HG02943 (cell line): ENCODE results near the gene PNMA6A.
"Not testable (repeated sequence)": the region's sequence is repeated elsewhere in the genome, so short reads cannot be mapped to it uniquely, and the experiment has no call there.

Experiments used
- ATAC-seq: cut with Tn5 transposase; IDR thresholded peaks from one replicate; pipeline ENCODE4 v1.9.1; 2021; ENCODE audit warnings: mild to moderate bottlenecking, low read depth, moderate library complexity; ENCODE audit not compliant: unreplicated experiment

Gene PNMA6A

DNA sequence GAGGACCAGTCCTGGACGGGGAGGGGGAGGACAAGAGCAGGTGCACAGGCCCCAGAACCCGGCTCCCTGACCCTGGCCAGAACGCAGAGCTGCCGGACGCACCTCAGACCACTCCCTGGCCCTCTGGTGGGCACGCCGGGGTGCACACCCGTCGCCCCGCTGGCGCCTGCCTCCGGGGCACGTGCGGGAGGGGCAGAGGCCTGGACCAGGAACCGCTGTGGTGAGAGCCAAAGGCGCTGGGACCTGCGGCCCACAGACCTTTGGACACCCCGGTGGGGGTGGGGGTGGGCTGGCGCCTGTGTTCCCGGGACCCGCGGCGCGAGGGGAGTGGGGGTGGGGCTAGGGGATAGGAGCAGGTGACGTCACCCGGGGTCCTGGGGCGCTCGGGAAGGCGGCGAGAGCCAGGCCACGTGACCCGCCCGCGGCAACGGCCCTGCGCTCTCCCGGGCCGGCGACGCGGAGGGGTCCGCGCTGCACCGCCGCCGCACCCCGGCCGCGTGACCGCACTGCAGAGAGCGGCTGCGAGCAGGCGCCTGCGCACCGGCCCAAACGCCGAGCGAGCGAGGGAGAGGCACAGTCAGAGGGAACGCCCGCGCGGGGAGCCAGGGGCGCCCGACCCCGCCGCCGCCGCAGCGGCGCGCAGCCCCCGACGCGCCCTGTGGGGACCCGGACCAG lies at the start of gene PNMA6A:
PNMA6A (plus strand) TSS at position 546 of the 675 bp plus-strand sequence. CDS start 609 bp downstream, outside the sequence.
- ATAC-seq, result not testable (repeated sequence)

DNA sequence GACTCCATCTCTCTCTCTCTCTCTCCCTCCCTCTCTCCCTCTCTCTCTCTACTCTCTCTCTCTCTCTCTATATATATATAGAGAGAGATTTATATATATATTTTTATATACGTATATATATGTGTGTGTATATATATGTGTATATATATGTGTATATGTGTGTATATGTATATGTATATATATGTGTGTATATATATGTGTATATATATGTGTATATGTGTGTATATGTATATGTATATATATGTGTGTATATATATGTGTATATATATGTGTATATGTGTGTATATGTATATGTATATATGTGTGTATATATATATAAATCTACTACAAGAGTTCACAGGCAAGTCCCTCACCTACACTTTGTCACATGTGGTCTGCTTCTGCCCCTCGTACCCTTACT lies 45.8 kb upstream of the PNMA6A start:
- not testable (repeated sequence) for ATAC-seq

DNA sequence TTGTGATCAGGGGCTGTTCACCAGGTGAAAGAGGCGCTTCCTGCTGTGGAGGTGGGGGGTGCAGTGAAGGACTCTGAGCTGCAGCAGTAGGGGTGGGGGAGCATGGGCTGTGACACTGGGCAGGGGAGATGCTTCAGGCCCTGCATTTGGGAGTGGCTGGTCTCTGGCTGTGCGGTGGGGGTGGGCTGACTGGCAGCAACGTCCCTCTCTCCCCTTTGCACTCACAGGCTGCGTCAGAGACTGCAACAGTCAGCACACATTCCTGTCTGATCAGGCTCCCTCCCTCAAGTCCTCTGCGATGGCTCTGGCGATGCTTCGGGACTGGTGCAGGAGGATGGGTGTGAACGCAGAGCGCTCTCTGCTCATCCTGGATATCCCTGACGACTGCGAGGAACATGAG lies 43.8 kb upstream of the PNMA6A start:
- ATAC-seq, result not testable (repeated sequence)

DNA sequence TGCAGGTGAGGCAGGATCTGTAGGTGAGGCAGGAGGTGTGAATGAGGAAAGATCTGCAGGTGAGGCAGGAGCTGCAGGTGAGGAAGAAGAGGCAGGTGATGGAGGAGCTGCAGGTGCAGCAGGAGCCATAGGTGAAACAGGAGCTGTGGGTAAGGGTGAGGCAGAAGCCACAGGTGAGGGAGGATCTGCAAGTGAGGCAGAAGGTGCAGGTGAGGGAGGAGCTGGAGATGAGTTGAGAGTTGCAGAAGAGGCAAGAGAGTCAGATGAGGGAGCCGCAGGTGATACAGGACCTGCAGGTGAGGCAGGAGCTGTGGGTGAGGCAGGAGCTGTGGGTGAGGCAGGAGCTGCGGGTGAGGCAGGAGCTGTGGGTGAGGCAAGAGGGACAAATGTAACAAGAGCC lies 43.1 kb upstream of the PNMA6A start:
- ATAC-seq, result no peak

DNA sequence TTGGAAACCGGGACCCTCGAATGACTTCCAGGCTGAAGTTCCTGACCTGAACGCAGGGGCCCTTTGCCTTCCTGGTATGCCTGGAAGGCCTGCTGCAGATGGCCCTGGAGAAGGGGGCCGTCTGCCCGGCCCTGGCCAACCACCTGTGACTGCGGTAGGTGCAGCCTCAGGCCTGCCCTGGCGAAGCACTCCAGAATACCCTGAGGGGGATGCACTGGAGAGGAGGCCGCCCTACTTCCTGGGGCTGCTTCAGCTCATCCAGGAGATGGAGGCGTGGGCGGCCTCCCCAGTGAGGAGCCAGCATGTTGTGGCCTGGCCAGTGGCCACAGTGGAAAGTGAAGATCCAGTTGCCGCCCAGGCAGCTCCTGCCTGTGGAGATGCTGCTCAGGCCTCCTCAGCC lies 42.4 kb upstream of the PNMA6A start:
- no peak for ATAC-seq

DNA sequence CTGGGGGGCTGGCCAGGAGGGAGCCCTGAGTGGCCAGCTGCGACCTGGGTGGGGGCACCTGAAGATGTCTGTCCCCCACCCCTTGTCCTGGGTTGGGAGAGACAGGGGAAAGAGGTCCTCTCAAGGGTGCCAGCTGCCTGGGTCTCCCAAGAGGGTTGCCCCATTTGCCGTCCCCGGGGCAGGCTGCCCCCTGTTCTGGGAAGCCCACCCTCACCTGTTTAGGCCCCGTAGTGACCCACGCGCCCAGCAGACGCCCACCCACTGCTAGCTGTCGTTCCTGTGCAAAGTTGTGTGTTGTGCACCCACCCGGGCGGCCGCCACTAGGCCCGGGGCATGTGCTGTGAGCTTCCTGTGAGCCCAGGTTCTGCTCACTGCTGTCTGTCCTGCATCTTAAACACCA lies 41.5 kb upstream of the PNMA6A start:
- no peak for ATAC-seq

DNA sequence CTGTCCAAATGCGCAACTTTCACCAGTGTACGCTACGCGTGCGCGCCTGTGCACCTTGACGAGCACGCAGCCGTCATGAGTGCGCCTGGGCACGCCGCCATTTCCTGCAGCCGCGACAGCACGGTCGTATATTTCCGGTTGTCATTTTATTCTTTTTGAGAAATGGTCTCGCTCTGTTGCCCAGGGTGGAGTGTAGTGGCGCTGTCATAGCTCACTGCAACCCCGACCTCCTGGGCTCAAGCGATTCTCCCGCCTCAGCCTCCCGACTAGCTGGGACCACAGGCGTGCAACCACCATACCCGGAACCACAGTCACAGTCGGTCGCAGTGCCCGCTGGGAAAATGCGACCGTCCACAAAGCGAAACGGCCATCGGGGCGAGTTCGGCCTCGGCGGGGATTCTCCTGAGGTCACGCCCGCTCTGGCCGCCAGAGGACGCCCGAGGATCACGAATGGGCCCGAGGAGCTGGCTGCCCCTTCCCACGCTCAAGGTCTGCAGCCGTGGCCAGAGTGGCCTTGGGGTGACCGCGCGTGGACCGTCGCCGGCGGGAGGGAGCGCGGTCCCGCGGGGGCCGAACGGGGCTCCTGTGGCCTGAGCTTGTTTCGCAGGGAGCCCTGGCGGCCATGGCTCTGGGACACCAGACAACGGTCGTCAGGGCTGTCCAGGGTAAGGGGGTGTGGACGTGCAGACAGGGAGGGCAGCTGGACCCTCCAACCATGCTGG lies 39.7 kb upstream of the PNMA6A start:
- ATAC-seq, result no peak

DNA sequence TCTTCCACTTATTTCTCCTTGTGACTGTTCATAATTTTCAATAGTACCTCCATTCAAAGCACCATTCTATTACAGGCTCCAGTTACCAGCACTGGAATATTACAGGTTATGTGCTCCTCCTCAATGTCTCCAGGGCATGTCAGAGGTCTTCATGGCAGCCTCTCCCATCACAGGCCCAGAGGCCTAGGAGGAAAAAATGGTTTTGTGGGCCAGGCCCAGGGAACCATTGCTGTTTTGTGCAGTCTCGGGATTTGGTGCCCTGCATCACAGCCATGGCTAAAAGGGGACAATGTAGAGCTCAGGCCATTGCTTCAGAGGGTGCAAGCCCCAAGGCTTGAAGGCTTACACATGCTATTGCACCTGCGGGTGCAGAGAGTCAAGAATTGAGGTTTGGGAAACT lies 23.2 kb upstream of the PNMA6A start:
- ATAC-seq, result no peak

DNA sequence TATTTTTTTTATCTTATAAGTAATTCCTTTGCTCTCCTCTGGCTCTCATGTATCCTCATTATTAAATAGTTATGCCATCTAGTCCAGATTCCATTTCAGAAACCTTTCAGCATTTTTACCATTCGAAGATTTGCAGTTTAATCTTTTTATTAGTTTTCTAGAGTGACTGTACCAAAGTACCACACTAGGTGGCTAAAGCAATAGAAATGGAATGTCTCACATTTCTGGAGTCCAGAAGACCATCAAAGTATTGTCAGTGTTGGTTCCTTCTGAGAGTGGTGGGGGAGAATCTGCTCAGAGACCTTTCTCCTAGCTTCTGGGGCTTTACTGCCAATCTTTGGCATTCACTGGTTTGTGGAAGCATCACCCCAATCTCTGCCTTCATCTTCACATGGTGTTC lies 19.7 kb upstream of the PNMA6A start:
- no peak for ATAC-seq

DNA sequence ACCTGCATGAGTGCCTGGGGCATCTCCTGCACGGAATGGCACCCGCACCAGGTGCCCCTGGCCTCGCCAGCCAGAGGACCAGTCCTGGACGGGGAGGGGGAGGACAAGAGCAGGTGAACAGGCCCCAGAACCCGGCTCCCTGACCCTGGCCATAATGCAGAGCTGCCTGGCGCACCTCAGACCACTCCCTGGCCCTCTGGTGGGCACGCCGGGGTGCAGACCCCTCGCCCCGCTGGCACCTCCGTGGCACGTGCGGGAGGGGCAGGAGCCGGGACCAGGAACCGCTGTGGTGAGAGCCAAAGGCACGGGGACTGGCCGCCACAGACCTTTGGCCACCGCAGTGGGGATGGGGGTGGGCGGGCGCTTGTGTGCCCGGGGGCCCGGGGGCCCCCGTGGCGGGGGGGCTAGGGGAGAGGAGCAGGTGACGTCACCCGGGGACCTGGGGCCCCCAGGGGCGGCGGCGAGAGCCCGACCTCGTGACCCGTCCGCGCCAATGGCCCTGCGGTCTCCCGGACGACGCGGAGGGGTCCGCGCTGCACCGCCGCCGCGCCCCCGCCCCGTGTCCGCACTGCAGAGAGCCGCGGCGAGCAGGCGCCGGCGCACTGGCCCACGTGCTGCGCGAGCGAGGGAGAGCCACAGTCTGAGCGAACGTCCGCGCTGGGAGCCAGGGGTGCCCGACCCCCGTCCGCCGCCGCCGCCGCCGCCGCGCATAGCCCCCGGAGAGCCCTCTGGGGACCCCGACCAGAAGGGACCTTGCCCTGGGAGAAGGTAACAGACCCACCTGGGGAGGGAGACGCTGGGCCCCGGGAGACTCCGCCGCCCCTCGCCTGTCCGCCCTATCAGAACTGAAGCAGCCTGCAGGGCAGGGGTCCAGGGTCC lies 16.1 kb upstream of the PNMA6A start, which contains the start of gene PNMA3:
PNMA3 (plus strand) TSS at position 600 of the 879 bp plus-strand sequence. CDS start 586 bp downstream, outside the sequence.
- no peak for ATAC-seq

DNA sequence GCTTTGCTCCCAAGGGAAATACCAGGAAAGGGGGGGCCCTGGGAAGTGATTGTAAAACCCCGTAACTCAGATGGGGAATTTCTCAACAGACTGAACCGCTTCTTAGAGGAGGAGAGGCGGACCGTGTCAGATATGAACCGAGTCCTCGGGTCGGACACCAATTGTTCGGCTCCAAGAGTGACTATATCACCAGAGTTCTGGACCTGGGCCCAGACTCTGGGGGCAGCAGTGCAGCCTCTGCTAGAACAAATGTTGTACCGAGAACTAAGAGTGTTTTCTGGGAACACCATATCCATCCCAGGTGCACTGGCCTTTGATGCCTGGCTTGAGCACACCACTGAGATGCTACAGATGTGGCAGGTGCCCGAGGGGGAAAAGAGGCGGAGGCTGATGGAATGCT lies 15.0 kb upstream of the PNMA6A start:
- no peak for ATAC-seq

DNA sequence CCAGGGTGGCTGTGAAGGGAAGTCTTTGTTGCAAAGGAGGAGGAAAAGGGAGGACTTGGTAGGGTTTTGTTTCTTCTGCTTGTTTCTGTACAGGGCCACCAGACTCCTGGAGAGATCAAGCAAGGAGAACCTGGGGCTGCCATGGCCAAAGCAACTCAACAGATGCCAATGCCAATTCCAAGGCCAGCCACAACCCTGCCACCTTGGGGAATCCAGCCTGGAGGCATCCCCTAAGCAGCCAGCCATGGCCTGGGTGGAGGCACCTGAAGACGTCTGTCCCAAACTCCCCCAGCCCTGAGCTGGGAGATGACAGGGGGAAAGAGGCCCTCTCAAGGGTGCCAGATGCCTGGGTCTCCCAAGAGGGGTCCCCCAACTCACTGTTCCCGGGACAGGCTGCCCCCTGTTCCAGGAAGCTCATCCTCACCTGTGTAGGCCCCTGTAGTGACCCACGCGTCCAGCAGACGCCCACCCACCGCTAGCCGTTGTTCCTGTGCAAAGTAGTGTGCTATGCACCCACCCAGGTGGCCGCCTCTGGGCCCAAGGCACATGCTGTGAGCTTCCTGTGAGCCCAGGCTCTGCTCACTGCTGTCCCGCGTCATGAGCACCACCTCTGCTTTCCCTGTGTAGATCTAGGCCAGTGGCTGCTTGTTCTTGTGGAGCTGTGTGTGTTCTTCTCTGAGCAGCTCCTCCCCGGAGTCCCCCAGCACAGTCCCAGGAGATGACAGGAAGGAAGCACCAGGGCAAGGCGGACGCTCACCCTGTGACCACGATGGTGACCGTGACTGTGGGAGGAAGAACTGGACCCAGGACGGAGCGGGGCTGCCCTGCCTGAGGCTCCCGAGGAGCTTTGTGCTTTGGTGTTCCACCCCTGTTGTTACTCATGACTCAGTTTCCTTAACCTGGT lies 12.8 kb upstream of the PNMA6A start:
- no peak for ATAC-seq

DNA sequence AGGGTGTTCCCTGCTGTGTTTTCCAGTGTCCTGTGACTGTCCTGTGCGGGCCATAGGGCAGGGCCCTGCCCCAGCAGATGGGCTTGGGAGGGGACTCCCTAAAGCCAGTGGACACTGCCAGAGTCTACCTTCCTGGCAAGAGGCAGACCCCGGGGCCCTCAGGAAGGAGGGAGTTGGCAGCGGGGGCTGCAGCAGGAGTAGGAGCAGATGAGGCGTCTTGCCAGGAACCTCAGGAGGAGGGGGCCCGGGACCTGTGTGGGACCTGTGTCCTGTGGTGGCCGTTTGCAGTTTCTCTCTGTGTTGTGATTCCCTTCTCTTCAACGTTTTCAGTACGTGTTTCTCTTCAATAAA lies 12.2 kb upstream of the PNMA6A start:
- no peak for ATAC-seq

DNA sequence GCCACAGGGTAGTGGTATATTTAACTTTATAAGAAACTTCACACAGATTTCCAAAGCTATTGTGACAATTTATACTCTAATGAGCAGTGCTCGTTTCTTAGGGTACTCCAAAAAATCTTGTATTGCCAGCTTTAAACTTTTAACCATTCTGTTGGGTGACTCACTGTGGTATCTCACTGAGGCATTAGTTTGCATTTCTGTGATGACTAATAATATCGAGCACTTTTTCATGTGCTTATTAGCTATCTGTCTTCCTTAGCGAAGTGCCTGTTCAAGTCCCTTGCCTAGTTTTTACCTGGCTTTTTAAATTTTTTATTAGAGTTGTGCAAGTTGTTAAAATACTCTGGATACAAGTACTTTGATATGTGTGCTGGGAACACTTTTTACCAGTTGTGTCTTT lies 10.5 kb upstream of the PNMA6A start:
- ATAC-seq, result no peak

DNA sequence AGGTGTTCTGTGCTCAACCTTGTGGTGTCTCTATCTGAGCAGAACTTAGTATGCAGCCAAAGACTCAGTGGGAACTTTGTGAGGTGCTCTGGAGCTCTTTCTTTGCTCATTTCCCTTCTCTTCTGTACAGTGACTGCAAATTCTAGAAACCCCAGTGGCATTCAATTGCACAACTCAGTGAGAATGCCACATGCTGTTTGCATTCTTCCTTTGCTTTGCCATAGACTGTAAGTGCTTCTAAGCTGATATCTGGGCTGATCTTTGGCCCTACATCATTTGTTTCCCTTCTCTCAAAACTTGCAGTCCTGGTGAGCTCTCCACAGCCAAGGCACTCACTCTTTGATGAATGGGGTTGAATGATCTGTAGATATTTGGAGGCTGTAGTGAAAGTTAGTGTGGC lies 8.9 kb upstream of the PNMA6A start:
- ATAC-seq, result no peak

DNA sequence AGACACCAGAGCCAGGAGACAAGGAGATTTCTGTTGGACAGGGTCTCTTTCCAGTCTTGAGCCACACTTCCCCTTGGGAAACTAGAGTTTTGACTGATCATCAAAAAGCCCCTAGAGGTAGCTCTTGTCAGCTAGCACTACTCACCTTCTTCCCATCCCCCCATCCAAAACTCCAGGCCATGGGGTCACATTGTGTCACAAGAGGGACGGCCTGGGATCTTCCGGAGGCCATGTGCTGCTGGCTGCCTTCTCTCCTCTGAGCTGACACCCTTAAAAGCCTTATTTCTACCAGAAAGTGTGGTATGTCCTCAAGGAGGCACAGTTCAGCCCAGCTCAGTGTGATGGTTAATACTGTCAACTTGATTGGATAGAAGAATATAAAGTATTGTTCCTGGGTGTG lies 8.2 kb upstream of the PNMA6A start:
- ATAC-seq, result no peak

DNA sequence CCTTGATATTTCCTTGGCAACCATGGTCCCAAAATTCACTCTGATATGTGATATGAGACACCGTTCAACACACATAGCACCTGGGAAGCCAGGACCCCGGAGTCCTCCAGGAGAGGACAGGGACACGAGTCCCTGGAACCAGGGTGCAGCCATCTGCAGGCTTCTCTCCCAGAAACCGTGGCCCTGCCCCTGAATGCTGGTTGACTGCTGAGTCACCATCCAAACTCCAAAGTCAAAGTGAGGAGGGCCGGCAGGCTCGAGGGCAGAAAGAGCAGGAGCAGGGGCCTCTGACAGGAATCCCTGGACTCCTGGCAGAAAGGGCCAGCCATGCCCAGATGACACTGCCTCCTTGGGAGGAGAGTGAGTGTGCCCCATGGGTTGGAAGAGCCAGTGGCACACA lies 6.9 kb upstream of the PNMA6A start:
- ATAC-seq, result no peak

DNA sequence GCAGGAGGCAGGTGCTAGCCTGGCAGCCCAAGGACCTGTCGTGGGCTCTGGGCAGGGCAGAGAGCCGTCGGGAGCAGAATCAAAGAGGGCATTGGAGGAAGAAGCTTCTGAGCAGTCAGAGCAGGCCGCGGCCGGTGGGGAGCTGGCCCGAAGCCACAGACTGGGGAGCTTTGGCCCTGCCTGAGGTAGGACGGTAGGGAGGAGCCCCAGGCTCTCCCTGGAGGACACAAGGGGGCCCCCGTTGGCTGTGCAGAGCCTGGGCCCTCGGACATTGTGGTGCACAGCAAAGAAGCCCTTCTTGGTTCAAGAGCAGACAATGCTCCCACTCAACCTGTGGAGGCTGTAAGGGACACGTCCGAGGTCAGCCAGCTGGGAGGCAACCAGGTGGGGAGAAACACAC lies 5.9 kb upstream of the PNMA6A start:
- not testable (repeated sequence) for ATAC-seq

DNA sequence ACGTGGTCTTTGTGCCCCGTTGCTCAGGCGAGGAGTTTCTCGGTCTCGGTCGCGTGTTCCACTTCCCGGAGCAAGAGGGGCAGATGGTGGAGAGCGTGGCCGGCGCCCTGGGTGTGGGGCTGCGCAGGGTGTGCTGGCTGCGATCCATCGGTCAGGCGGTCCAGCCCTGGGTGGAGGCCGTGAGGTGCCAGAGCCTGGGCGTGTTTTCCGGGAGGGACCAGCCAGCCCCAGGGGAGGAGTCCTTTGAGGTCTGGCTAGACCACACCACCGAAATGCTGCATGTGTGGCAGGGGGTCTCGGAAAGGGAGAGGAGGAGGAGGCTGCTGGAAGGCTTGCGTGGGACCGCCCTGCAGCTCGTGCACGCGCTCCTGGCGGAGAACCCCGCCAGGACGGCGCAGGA lies 1.1 kb downstream of the PNMA6A start:
- ATAC-seq, result not testable (repeated sequence)

DNA sequence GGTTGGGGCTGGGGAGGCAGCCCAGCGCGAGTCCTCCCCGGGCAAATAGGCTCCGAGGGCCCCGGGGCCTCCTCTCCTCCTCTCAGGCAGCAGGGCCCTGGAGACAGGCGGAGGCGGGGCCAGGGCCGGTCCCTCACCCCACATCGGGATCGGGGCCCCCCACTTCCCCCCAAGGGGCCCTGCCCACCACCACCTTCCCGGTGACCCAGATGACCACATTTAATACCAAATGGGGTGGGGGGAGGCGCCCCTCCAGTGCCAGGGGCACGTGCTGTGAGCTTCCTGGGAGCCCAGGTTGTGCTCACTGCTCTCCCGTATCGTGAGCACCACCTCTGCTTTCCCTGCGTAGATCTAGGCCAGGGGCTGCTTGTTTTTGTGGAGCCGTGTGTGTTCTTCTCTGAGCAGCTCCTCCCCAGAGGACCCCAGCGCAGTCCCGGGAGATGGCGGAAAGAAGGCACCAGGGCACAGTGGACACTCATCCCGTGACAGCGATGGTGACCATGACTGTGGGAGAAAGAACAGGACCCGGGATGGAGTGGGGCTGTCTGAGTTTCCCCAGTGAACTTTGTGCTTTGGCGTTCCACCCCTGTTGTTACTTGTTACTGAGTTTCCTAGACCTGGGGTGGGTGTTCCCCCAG lies 2.1 kb downstream of the PNMA6A start:
- no peak for ATAC-seq
